ACHN (cell line): Measurements from ENCODE around the gene ESYT2.

Experiments used
- DNase-seq: peaks from one replicate; pipeline ENCODE4 v3.0.0-alpha.2; 2015
- in situ Hi-C: cut with HindIII; loops from 2 replicates; pipeline ENCODE4 v1.10.0; 2017; ENCODE audit warnings: low sequenced_read_pairs, low pct_ligation_motif_present, low pct_unique_long_range_greater_than_20kb

ESYT2 gene

GRCh38 chr7:158759245-158759614 lies 70.1 kb downstream of the ESYT2 start:
- DNase-seq, result no peak

GRCh38 chr7:158758586-158759244 lies 70.6 kb downstream of the ESYT2 start:
- DNase-seq, result no peak
- in situ Hi-C loops, result no loop called here

More at GRCh38 chr7:158759245-158759614, 70.1 kb downstream of the ESYT2 start:
- in situ Hi-C loops, result no loop called here

- no peak for DNase-seq
- in situ Hi-C loops, result no loop called here
Measured at GRCh38 chr7:158757404-158757989, 71.8 kb downstream of the ESYT2 start.

- in situ Hi-C loops, result no loop called here
- no peak for DNase-seq
Measured at GRCh38 chr7:158754746-158755444, 74.4 kb downstream of the ESYT2 start.

- in situ Hi-C loops, result no loop called here
- DNase-seq, result no peak
Measured at GRCh38 chr7:158753900-158754299, 75.4 kb downstream of the ESYT2 start.

GRCh38 chr7:158751751-158752150 lies 77.6 kb downstream of the ESYT2 start:
- DNase-seq, result no peak
- in situ Hi-C loops, result no loop called here

GRCh38 chr7:158751199-158751598 lies 78.1 kb downstream of the ESYT2 start:
- in situ Hi-C loops, result no loop called here
- no peak for DNase-seq

GRCh38 chr7:158750702-158751101 lies 78.6 kb downstream of the ESYT2 start:
- DNase-seq, result no peak
- in situ Hi-C loops, result no loop called here

- DNase-seq, result no peak
- in situ Hi-C loops, result no loop called here
Measured at GRCh38 chr7:158749396-158749795, 79.9 kb downstream of the ESYT2 start.

GRCh38 chr7:158748335-158748734 lies 81.0 kb downstream of the ESYT2 start:
- in situ Hi-C loops, result no loop called here
- no peak for DNase-seq

- DNase-seq, result no peak
- in situ Hi-C loops, result no loop called here
Measured at GRCh38 chr7:158747408-158747807, 81.9 kb downstream of the ESYT2 start.

GRCh38 chr7:158746957-158747356 lies 82.4 kb downstream of the ESYT2 start:
- no peak for DNase-seq
- in situ Hi-C loops, result no loop called here

- in situ Hi-C loops, result no loop called here
- no peak for DNase-seq
Measured at GRCh38 chr7:158745057-158745715, 84.1 kb downstream of the ESYT2 start.

GRCh38 chr7:158744070-158744469 lies 85.2 kb downstream of the ESYT2 start:
- in situ Hi-C loops, result no loop called here
- no peak for DNase-seq

GRCh38 chr7:158743219-158743618 lies 86.1 kb downstream of the ESYT2 start:
- DNase-seq, result no peak
- in situ Hi-C loops, result no loop called here

GRCh38 chr7:158742065-158742821 lies 87.1 kb downstream of the ESYT2 start:
- DNase-seq, result no peak
- in situ Hi-C loops, result no loop called here

GRCh38 chr7:158741294-158741666 lies 88.0 kb downstream of the ESYT2 start:
- DNase-seq, result no peak
- in situ Hi-C loops, result no loop called here

GRCh38 chr7:158740657-158741293 lies 88.5 kb downstream of the ESYT2 start:
- in situ Hi-C loops, result no loop called here
- no peak for DNase-seq
